ENCODE results near the gene CACNA1C.
"Not testable (repeated sequence)": the region's sequence is repeated elsewhere in the genome, so short reads cannot be mapped to it uniquely, and the experiment has no call there.

CACNA1C gene

GRCh38 chr12:2684026-2684325 lies 631.2 kb downstream of the CACNA1C start:
- DNase-seq, result not testable (repeated sequence)

- DNase-seq, result not testable (repeated sequence)
Observed at GRCh38 chr12:2685620-2686279, 633.0 kb downstream of the CACNA1C start.

- DNase-seq, result no peak
Observed at GRCh38 chr12:2686280-2686646, 633.5 kb downstream of the CACNA1C start.

- DNase-seq, result no peak
Observed at GRCh38 chr12:2687058-2687457, 634.3 kb downstream of the CACNA1C start.

- no peak for DNase-seq
Observed at GRCh38 chr12:2687726-2688125, 634.9 kb downstream of the CACNA1C start.

- no peak for DNase-seq
Observed at GRCh38 chr12:2688381-2688931, 635.7 kb downstream of the CACNA1C start.

- DNase-seq, result no peak
Observed at GRCh38 chr12:2689393-2689792, 636.6 kb downstream of the CACNA1C start.

- no peak for DNase-seq
Observed at GRCh38 chr12:2689879-2690278, 637.1 kb downstream of the CACNA1C start.

GRCh38 chr12:2690348-2691005 lies 637.7 kb downstream of the CACNA1C start:
- DNase-seq, result no peak

GRCh38 chr12:2691006-2691344 lies 638.2 kb downstream of the CACNA1C start:
- peak; percentile 35 for DNase-seq

- peak; percentile 59 for DNase-seq
Observed at GRCh38 chr12:2691345-2692071, 638.7 kb downstream of the CACNA1C start.

- DNase-seq, result no peak
Observed at GRCh38 chr12:2692080-2692479, 639.3 kb downstream of the CACNA1C start.

GRCh38 chr12:2693244-2693860 lies 640.6 kb downstream of the CACNA1C start:
- no peak for DNase-seq

GRCh38 chr12:2693980-2694610 lies 641.3 kb downstream of the CACNA1C start:
- DNase-seq, result no peak

GRCh38 chr12:2696136-2696535 lies 643.3 kb downstream of the CACNA1C start:
- DNase-seq, result no peak

GRCh38 chr12:2697057-2697800 lies 644.4 kb downstream of the CACNA1C start:
- no peak for DNase-seq

GRCh38 chr12:2698566-2698965 lies 645.8 kb downstream of the CACNA1C start:
- no peak for DNase-seq

- no peak for DNase-seq
Observed at GRCh38 chr12:2710701-2711100, 657.9 kb downstream of the CACNA1C start.

- no peak for DNase-seq
Observed at GRCh38 chr12:2719392-2719791, 666.6 kb downstream of the CACNA1C start.

- no peak for DNase-seq
Observed at GRCh38 chr12:2722806-2723205, 670.0 kb downstream of the CACNA1C start.

- DNase-seq, result no peak
Observed at GRCh38 chr12:2732290-2732689, 679.5 kb downstream of the CACNA1C start.

Data from stimulated activated naive CD4-positive, alpha-beta T cell treated with Interleukin-2 at 50 U/mL for 16 hours (primary cell).